Endothelial cell of umbilical vein (primary cell): ENCODE data around the gene KRT38. TPM values are rescaled to one million over a fixed set of nuclear protein-coding genes. Genes with fewer than 3 reads are reported as not detected.

Source experiments
- BruUV-seq: library from RNA; stranded (reverse); fragments of 400-500 nt; replicated peaks from 2 replicates; lab custom pipeline; 2021; lab: Mats Ljungman, UMichigan
- CTCF ChIA-PET: fragments of 300-600, 350-600 bp; sonication (Branson Sonifier 250); formaldehyde crosslinking; loops from one replicate; lab custom pipeline; 2021; ENCODE audit warnings: antibody characterized with exemption, inconsistent platforms; lab: Charles Lee
- POLR2A ChIA-PET: fragments of 300-600, 350-600 bp; sonication (Branson Sonifier 250); formaldehyde crosslinking; loops from one replicate; lab custom pipeline; 2021; ENCODE audit warnings: antibody characterized with exemption, inconsistent platforms; lab: Charles Lee
- DNase-seq: peaks from one replicate; pipeline ENCODE4 v3.0.0-alpha.2; 2011; ENCODE audit warnings: low read depth, low spot score
- FAIRE-seq: peaks from 2 replicates; lab custom pipeline; 2011; peaks lifted over from hg19 to GRCh38; lab: Jason Lieb, UNC
- H2AFZ ChIP-seq: 2 replicates; pipeline ENCODE4 v1.6.0; 2012; ENCODE audit warnings: low read depth, low read length, control low read depth, inconsistent platforms
- H3K27ac ChIP-seq: 2 replicates; pipeline ENCODE4 v1.5.1; 2011; ENCODE audit warnings: low read depth, mild to moderate bottlenecking, control low read depth, low read length, moderate library complexity; ENCODE audit not compliant: insufficient read depth
- H3K27me3 ChIP-seq, 2 experiments: 2 replicates each; pipeline versions ENCODE4 v1.6.0 to v1.6.1; 2011; ENCODE audit warnings: low read length in 2 of 2, mixed read lengths in 1 of 2; ENCODE audit not compliant: control insufficient read depth in 2 of 2, insufficient read depth in 2 of 2
- H3K36me3 ChIP-seq, 2 experiments: 2 replicates in 1 of 2; 3 replicates in 1 of 2; pipeline ENCODE4 v1.5.1; 2011; ENCODE audit warnings: low read length in 2 of 2, mild to moderate bottlenecking in 1 of 2, moderate library complexity in 1 of 2; ENCODE audit not compliant: control insufficient read depth in 2 of 2, insufficient read depth in 2 of 2; ENCODE audit errors: extremely low read depth in 1 of 2
- H3K4me1 ChIP-seq: 3 replicates; pipeline ENCODE4 v1.5.1; 2011; ENCODE audit warnings: mild to moderate bottlenecking, low read length; ENCODE audit not compliant: control insufficient read depth, insufficient read depth; ENCODE audit errors: extremely low read depth
- H3K4me2 ChIP-seq: 2 replicates; pipeline ENCODE4 v1.6.1; 2011; ENCODE audit warnings: low read length, control low read depth, mixed read lengths; ENCODE audit not compliant: insufficient read depth
- H3K4me3 ChIP-seq, 3 experiments: fragments of 200-600 bp in 1 of 3; sonication (generic), shearing (Covaris generic) in 1 of 3; replicated peaks in 1 of 3; 2 replicates each; pipeline ENCODE4 v1.5.1; 2011 to 2016; ENCODE audit warnings: control low read depth in 3 of 3, low read length in 3 of 3, mild to moderate bottlenecking in 2 of 3, inconsistent platforms in 1 of 3, low read depth in 1 of 3, moderate library complexity in 1 of 3; ENCODE audit not compliant: insufficient read depth in 1 of 3
- H3K79me2 ChIP-seq: 2 replicates; pipeline ENCODE4 v1.6.0; 2012; ENCODE audit warnings: low read length, inconsistent platforms; ENCODE audit not compliant: control insufficient read depth, insufficient read depth
- H3K9ac ChIP-seq: replicated peaks from 2 replicates; pipeline ENCODE3; 2011; ENCODE audit warnings: low read length, control low read depth; ENCODE audit not compliant: insufficient read depth; ENCODE audit errors: extremely low read depth
- H3K9me1 ChIP-seq: replicated peaks from 3 replicates; pipeline ENCODE4 v1.6.0; 2011; ENCODE audit warnings: mild to moderate bottlenecking, low read length; ENCODE audit not compliant: control insufficient read depth, insufficient read depth; ENCODE audit errors: extremely low read depth
- H3K9me3 ChIP-seq: replicated peaks from 2 replicates; pipeline ENCODE4 v1.5.1; 2012; ENCODE audit warnings: low read length, inconsistent platforms; ENCODE audit not compliant: control insufficient read depth, insufficient read depth
- H4K20me1 ChIP-seq: replicated peaks from 2 replicates; pipeline ENCODE3; 2011; ENCODE audit warnings: mild to moderate bottlenecking, low read length; ENCODE audit not compliant: control insufficient read depth, insufficient read depth; ENCODE audit errors: extremely low read depth
- EZH2 ChIP-seq: IDR thresholded peaks from 2 replicates; pipeline ENCODE4 v1.6.1; 2012; ENCODE audit warnings: borderline replicate concordance, low read depth, mild to moderate bottlenecking, moderate library complexity, low read length, inconsistent platforms; ENCODE audit not compliant: severe bottlenecking
- FOS ChIP-seq: IDR thresholded peaks from 2 replicates; pipeline ENCODE4 v1.6.1; 2011; ENCODE audit warnings: mild to moderate bottlenecking, low read length, moderate library complexity, borderline replicate concordance; ENCODE audit not compliant: insufficient read depth
- GATA2 ChIP-seq: IDR thresholded peaks from 2 replicates; pipeline ENCODE4 v1.7.0; 2011; ENCODE audit warnings: low read depth, mild to moderate bottlenecking, moderate library complexity, mixed read lengths, low read length; ENCODE audit not compliant: insufficient read length, insufficient read depth
- JUN ChIP-seq: IDR thresholded peaks from 2 replicates; pipeline ENCODE4 v1.6.1; 2011; ENCODE audit warnings: borderline replicate concordance, low read depth; ENCODE audit not compliant: insufficient read length, insufficient read depth
- MYC ChIP-seq: IDR thresholded peaks from one replicate; pipeline ENCODE4 v1.6.1; 2011; ENCODE audit warnings: mild to moderate bottlenecking, low read depth, low read length
- POLR2A ChIP-seq: IDR thresholded peaks from 2 replicates; pipeline ENCODE4 v1.6.1; 2012; ENCODE audit warnings: low read depth, mild to moderate bottlenecking, control low read depth, low read length
- POLR2AphosphoS5 ChIP-seq: IDR thresholded peaks from 2 replicates; pipeline ENCODE4 v1.6.1; 2012; ENCODE audit warnings: low read depth, mild to moderate bottlenecking, control low read depth, low read length, moderate library complexity; ENCODE audit not compliant: insufficient read depth
- dilution Hi-C: fragments of 300-500 bp; cut with MboI; formaldehyde crosslinking; loops from one replicate; pipeline ENCODE4 v1.15.0; 2019; ENCODE audit warnings: low sequenced_read_pairs; ENCODE audit not compliant: extremely low pct_ligation_motif_present
- intact Hi-C: fragments of 100-400 bp; cut with micrococcal nuclease; formaldehyde crosslinking; loops from one replicate; pipeline ENCODE4 v1.10.0; 2022
- polyA plus RNA-seq, 4 experiments: library from polyadenylated mRNA; depleted of rRNA in 3 of 4; stranded (reverse) in 3 of 4; unstranded in 1 of 4; fragments of >200 nt; gene quantifications; 2 replicates each; pipeline versions ENCODE4 v1.2.1 to v1.2.3, GENCODE V29; 2011 to 2012; ENCODE audit warnings: missing spikeins in 1 of 4
- total RNA-seq: library from RNA; stranded (reverse); gene quantifications from 2 replicates; pipeline ENCODE4 v1.2.3, GENCODE V29; 2021
- TF ChIP-seq, protein P1 (sequence below), 2 donors: IDR thresholded peaks; 1 replicate in 1 of 2; 2 replicates in 1 of 2; pipeline ENCODE4 v1.5.1; 2011; ENCODE audit warnings: low read length in 2 of 2, mild to moderate bottlenecking in 2 of 2, moderate library complexity in 2 of 2, control low read depth in 1 of 2, inconsistent platforms in 1 of 2, low read depth in 1 of 2; ENCODE audit not compliant: insufficient read depth in 1 of 2; ENCODE audit errors: extremely low read depth in 1 of 2
- TF ChIP-seq, protein P2 (sequence below): IDR thresholded peaks from 2 replicates; pipeline ENCODE4 v1.6.1; 2011; ENCODE audit not compliant: insufficient read depth, insufficient read length

Gene KRT38
- total and polyA plus RNA-seq, 2 donors (not counting 3 experiments of a cell fraction or from before 2014, with no cell fraction given), result not detected

DNA sequence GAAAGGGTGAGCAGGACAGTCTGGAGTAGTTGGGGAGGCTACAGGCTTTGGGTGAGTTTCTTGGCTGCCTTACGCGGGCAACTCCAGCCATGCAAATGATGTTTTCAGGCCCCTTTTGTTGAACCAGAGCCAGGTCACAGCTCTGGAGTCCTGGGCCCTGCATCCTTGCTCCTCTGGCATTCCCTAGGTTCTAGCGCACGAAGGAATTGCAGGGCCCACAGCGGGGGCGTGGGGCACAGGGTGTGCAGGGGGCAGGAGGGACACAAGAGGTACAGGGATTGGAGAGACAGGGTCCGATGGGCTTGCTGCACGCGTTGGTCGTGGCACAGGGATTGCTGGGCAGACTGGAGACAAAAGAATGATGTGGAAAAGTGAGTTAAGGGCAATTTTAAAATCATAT lies 47.0 kb downstream of the KRT38 start:
- DNase-seq, result no peak
- no peaks in the 10 kb centered on the region for H3K79me2 ChIP-seq
- no peaks in the 10 kb centered on the region for H3K9me1 ChIP-seq
- dilution Hi-C loops (no loop called here), intact Hi-C loops (no loop called here)
- H3K27me3 ChIP-seq, result peaks cover 8 to 20% of the 10 kb centered on the region in 2 experiments
- ChIA-PET CTCF (no interaction called here), POLR2A (no interaction called here)
- no peak overlapping the region for H3K4me2 ChIP-seq
- no peak overlapping the region for H3K4me3 ChIP-seq
- no peak overlapping the region for H3K9ac ChIP-seq
- H3K27ac ChIP-seq, result no peak overlapping the region
- no peak for FAIRE-seq
- no peaks in the 10 kb centered on the region for H3K4me1 ChIP-seq
- no peak overlapping the region for H2AFZ ChIP-seq
- TF ChIP-seq GATA2 (no peak), POLR2AphosphoS5 (no peak), FOS (no peak), POLR2A (no peak), EZH2 (no peak), JUN (no peak), MYC (no peak)
- TF ChIP-seq, protein P1, sequence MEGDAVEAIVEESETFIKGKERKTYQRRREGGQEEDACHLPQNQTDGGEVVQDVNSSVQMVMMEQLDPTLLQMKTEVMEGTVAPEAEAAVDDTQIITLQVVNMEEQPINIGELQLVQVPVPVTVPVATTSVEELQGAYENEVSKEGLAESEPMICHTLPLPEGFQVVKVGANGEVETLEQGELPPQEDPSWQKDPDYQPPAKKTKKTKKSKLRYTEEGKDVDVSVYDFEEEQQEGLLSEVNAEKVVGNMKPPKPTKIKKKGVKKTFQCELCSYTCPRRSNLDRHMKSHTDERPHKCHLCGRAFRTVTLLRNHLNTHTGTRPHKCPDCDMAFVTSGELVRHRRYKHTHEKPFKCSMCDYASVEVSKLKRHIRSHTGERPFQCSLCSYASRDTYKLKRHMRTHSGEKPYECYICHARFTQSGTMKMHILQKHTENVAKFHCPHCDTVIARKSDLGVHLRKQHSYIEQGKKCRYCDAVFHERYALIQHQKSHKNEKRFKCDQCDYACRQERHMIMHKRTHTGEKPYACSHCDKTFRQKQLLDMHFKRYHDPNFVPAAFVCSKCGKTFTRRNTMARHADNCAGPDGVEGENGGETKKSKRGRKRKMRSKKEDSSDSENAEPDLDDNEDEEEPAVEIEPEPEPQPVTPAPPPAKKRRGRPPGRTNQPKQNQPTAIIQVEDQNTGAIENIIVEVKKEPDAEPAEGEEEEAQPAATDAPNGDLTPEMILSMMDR (IDR thresholded peaks at IDR 0.05; ENCODE audit: extremely low read depth in 1 of 2, insufficient read depth in 1 of 2, low read depth in 1 of 2, low read length in 2 of 2), result no peak
- TF ChIP-seq, protein P2, sequence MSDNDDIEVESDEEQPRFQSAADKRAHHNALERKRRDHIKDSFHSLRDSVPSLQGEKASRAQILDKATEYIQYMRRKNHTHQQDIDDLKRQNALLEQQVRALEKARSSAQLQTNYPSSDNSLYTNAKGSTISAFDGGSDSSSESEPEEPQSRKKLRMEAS, result no peak
- no peaks in the 10 kb centered on the region for H3K36me3 ChIP-seq
- no peaks in the 10 kb centered on the region for H4K20me1 ChIP-seq
- H3K9me3 ChIP-seq, result no peaks in the 10 kb centered on the region
- no TSS peak for BruUV-seq
